GM23338 (cell line): Measurements from ENCODE around the gene SPEM1. TPM values are rescaled to one million over a fixed set of nuclear protein-coding genes. Genes with fewer than 3 reads are reported as not detected.

ENCODE experiments used
- ATAC-seq: fragments of 200-7000 bp; cut with Tn5 transposase; 3 replicates; pipeline ENCODE4 v1.9.1; 2020
- DNase-seq: peaks from one replicate; pipeline ENCODE4 v3.0.0-alpha.2; 2015; ENCODE audit warnings: low spot score
- H2AFZ ChIP-seq: fragments of 200-600 bp; sonication (generic); 2 replicates; pipeline ENCODE4 v1.8.0; 2016; ENCODE audit warnings: antibody characterized with exemption, mild to moderate bottlenecking, moderate library complexity
- H3F3A ChIP-seq: fragments of 200-600 bp; sonication (generic); replicated peaks from 2 replicates; pipeline ENCODE4 v1.8.0; 2017; ENCODE audit warnings: antibody characterized with exemption, mixed run types, low read depth
- H3K27ac ChIP-seq: fragments of 200-600 bp; sonication (generic); 2 replicates; pipeline ENCODE4 v1.6.1; 2016; ENCODE audit warnings: low read depth
- H3K27me3 ChIP-seq: fragments of 200-600 bp; sonication (generic); 2 replicates; pipeline ENCODE4 v1.8.0; 2016; ENCODE audit warnings: mild to moderate bottlenecking, mixed run types, moderate library complexity; ENCODE audit not compliant: insufficient read depth
- H3K36me3 ChIP-seq: fragments of 200-600 bp; sonication (generic); 2 replicates; pipeline ENCODE4 v1.8.0; 2016; ENCODE audit warnings: mild to moderate bottlenecking; ENCODE audit not compliant: insufficient read depth
- H3K4me1 ChIP-seq: fragments of 200-600 bp; sonication (generic); 2 replicates; pipeline ENCODE4 v1.8.0; 2016; ENCODE audit warnings: mild to moderate bottlenecking, moderate library complexity; ENCODE audit not compliant: insufficient read depth
- H3K4me2 ChIP-seq: fragments of 200-600 bp; sonication (generic); 2 replicates; pipeline ENCODE4 v1.7.1; 2017; ENCODE audit warnings: mixed run types
- H3K4me3 ChIP-seq: fragments of 200-600 bp; sonication (generic); 2 replicates; pipeline ENCODE4 v1.6.1; 2016; ENCODE audit warnings: mixed run types
- H3K79me2 ChIP-seq: fragments of 200-600 bp; sonication (generic); replicated peaks from 2 replicates; pipeline ENCODE4 v1.8.0; 2017; ENCODE audit warnings: mild to moderate bottlenecking; ENCODE audit not compliant: insufficient read depth
- H3K9me2 ChIP-seq: fragments of 200-600 bp; sonication (generic); 2 replicates; pipeline ENCODE4 v1.8.0; 2017; ENCODE audit not compliant: insufficient read depth
- H4K20me1 ChIP-seq: fragments of 200-600 bp; sonication (generic); replicated peaks from 2 replicates; pipeline ENCODE4 v1.8.0; 2017; ENCODE audit warnings: mild to moderate bottlenecking; ENCODE audit not compliant: insufficient read depth
- H3K27ac Mint-ChIP-seq: 2 replicates; pipeline ENCODE4 v1.8.0; 2020; ENCODE audit warnings: inconsistent platforms, mild to moderate bottlenecking, moderate library complexity, mixed read lengths
- H3K27me3 Mint-ChIP-seq: 3 replicates; pipeline ENCODE4 v1.8.0; 2022; ENCODE audit warnings: low read depth, mild to moderate bottlenecking, moderate library complexity, mixed read lengths, inconsistent platforms; ENCODE audit not compliant: insufficient read depth, poor library complexity
- H3K36me3 Mint-ChIP-seq: 3 replicates; pipeline ENCODE4 v1.8.0; 2021; ENCODE audit warnings: low read depth, mild to moderate bottlenecking, inconsistent platforms, moderate library complexity, mixed read lengths
- H3K4me1 Mint-ChIP-seq: 3 replicates; pipeline ENCODE4 v1.8.0; 2020; ENCODE audit warnings: mild to moderate bottlenecking, inconsistent platforms, mixed read lengths
- H3K4me3 Mint-ChIP-seq: 3 replicates; pipeline ENCODE4 v1.8.0; 2021; ENCODE audit warnings: moderate library complexity, mild to moderate bottlenecking, inconsistent platforms, mixed read lengths
- H3K9me3 Mint-ChIP-seq: 3 replicates; pipeline ENCODE4 v1.8.0; 2020; ENCODE audit warnings: moderate library complexity, mild to moderate bottlenecking, inconsistent platforms, mixed read lengths
- CREB1 ChIP-seq: fragments of 250-450 bp; sonication (Bioruptor Pico); IDR thresholded peaks from 2 replicates; pipeline ENCODE4 v1.5.0; 2020; ENCODE audit warnings: low read depth, mild to moderate bottlenecking, moderate library complexity
- CTCF ChIP-seq, 2 experiments: fragments of 200-600 bp in 1 of 2; sonication (generic) in 1 of 2; conservative IDR thresholded peaks; 2 replicates each; pipeline versions ENCODE4 v1.5.1 to v1.6.1; 2016 to 2017; ENCODE audit warnings: antibody characterized with exemption in 2 of 2, low read depth in 2 of 2, mild to moderate bottlenecking in 2 of 2, moderate library complexity in 1 of 2
- EZH2 ChIP-seq: fragments of 200-600 bp; sonication (generic); IDR thresholded peaks from one replicate; pipeline ENCODE4 v1.8.0; 2017; ENCODE audit warnings: antibody characterized with exemption, mild to moderate bottlenecking, low read depth; ENCODE audit not compliant: unreplicated experiment
- EZH2phosphoT487 ChIP-seq: fragments of 200-600 bp; sonication (generic); IDR thresholded peaks from one replicate; pipeline ENCODE4 v1.8.1; 2018; ENCODE audit warnings: antibody characterized with exemption; ENCODE audit not compliant: unreplicated experiment
- JUNB ChIP-seq: IDR thresholded peaks from one replicate; pipeline ENCODE4 v1.6.1; 2016; ENCODE audit warnings: antibody characterized with exemption; ENCODE audit not compliant: unreplicated experiment
- NANOG ChIP-seq: IDR thresholded peaks from 2 replicates; pipeline ENCODE4 v1.6.1; 2016; ENCODE audit warnings: antibody characterized with exemption, borderline replicate concordance
- POLR2AphosphoS5 ChIP-seq: IDR thresholded peaks from 2 replicates; pipeline ENCODE4 v1.6.1; 2016; ENCODE audit warnings: antibody characterized with exemption, low read depth
- STAT1 ChIP-seq: IDR thresholded peaks from one replicate; pipeline ENCODE4 v1.6.1; 2016; ENCODE audit warnings: antibody characterized with exemption; ENCODE audit not compliant: unreplicated experiment
- ZNF114 ChIP-seq: fragments of 250-450 bp; sonication (Bioruptor Pico); IDR thresholded peaks from 2 replicates; pipeline ENCODE4 v1.5.0; 2020; ENCODE audit warnings: mild to moderate bottlenecking, moderate library complexity
- ZNF331 ChIP-seq: fragments of 250-450 bp; sonication (Bioruptor Pico); IDR thresholded peaks from 2 replicates; pipeline ENCODE4 v1.5.0; 2020; ENCODE audit warnings: low read depth, mild to moderate bottlenecking, moderate library complexity
- polyA plus RNA-seq: library from polyadenylated mRNA; unstranded; fragments of >200 nt; fragmentation: Nextera tagmentation; extraction: Ambion mirVana; gene quantifications from 2 replicates; pipeline ENCODE4 v1.2.1, GENCODE V29; 2016
- total RNA-seq: library from RNA; depleted of rRNA; stranded (reverse); fragments of >200 nt; shearing (Covaris generic); gene quantifications from 2 replicates; pipeline ENCODE4 v1.2.3, GENCODE V29; 2014
- TF ChIP-seq, protein P1 (sequence below): fragments of 250-450 bp; sonication (Bioruptor Pico); IDR thresholded peaks from 2 replicates; pipeline ENCODE4 v1.5.0; 2020; ENCODE audit warnings: mild to moderate bottlenecking, moderate library complexity
- TF ChIP-seq, protein P2 (sequence below): IDR thresholded peaks from one replicate; pipeline ENCODE4 v1.6.1; 2018; ENCODE audit warnings: antibody characterized with exemption; ENCODE audit not compliant: unreplicated experiment
- TF ChIP-seq, protein P3 (sequence below): IDR thresholded peaks from 2 replicates; pipeline ENCODE4 v1.6.1; 2016; ENCODE audit warnings: antibody characterized with exemption

The SPEM1 gene
- total and polyA plus RNA-seq, 2 experiments from 2014 or later: not detected

DNA sequence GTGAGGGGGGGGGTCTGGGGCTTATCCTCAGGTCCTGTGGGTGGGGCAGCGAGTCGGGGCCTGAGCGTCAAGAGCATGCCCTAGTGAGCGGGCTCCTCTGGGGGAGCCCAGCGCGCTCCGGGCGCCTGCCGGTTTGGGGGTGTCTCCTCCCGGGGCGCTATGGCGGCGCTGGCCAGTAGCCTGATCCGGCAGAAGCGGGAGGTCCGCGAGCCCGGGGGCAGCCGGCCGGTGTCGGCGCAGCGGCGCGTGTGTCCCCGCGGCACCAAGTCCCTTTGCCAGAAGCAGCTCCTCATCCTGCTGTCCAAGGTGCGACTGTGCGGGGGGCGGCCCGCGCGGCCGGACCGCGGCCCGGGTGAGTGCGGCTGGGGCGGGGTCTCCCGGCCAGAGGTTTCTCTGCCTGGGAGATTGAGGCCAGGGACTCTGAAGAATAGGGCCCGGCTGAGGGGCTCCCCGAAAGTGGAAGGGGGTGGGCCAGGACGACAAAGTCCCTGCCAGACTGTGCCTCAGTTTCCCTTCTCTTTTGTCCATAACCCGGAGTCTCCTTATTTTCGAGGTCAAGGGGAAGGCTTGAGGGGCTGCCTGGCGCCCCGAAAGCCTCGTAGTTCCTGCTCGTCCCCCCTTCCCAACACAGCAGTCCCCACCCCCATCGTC, 19.5 kb downstream of the SPEM1 start, which contains the start of gene FGF11:
Gene FGF11, plus strand, starts transcription at position 51 of the 651 bp plus-strand sequence. Its CDS starts 109 bp downstream, at position 160.
- no peak for TF ChIP-seq NANOG
- no peak for TF ChIP-seq ZNF114
- TF ChIP-seq EZH2: no peak
- no peak for TF ChIP-seq JUNB
- TF ChIP-seq, protein P1, sequence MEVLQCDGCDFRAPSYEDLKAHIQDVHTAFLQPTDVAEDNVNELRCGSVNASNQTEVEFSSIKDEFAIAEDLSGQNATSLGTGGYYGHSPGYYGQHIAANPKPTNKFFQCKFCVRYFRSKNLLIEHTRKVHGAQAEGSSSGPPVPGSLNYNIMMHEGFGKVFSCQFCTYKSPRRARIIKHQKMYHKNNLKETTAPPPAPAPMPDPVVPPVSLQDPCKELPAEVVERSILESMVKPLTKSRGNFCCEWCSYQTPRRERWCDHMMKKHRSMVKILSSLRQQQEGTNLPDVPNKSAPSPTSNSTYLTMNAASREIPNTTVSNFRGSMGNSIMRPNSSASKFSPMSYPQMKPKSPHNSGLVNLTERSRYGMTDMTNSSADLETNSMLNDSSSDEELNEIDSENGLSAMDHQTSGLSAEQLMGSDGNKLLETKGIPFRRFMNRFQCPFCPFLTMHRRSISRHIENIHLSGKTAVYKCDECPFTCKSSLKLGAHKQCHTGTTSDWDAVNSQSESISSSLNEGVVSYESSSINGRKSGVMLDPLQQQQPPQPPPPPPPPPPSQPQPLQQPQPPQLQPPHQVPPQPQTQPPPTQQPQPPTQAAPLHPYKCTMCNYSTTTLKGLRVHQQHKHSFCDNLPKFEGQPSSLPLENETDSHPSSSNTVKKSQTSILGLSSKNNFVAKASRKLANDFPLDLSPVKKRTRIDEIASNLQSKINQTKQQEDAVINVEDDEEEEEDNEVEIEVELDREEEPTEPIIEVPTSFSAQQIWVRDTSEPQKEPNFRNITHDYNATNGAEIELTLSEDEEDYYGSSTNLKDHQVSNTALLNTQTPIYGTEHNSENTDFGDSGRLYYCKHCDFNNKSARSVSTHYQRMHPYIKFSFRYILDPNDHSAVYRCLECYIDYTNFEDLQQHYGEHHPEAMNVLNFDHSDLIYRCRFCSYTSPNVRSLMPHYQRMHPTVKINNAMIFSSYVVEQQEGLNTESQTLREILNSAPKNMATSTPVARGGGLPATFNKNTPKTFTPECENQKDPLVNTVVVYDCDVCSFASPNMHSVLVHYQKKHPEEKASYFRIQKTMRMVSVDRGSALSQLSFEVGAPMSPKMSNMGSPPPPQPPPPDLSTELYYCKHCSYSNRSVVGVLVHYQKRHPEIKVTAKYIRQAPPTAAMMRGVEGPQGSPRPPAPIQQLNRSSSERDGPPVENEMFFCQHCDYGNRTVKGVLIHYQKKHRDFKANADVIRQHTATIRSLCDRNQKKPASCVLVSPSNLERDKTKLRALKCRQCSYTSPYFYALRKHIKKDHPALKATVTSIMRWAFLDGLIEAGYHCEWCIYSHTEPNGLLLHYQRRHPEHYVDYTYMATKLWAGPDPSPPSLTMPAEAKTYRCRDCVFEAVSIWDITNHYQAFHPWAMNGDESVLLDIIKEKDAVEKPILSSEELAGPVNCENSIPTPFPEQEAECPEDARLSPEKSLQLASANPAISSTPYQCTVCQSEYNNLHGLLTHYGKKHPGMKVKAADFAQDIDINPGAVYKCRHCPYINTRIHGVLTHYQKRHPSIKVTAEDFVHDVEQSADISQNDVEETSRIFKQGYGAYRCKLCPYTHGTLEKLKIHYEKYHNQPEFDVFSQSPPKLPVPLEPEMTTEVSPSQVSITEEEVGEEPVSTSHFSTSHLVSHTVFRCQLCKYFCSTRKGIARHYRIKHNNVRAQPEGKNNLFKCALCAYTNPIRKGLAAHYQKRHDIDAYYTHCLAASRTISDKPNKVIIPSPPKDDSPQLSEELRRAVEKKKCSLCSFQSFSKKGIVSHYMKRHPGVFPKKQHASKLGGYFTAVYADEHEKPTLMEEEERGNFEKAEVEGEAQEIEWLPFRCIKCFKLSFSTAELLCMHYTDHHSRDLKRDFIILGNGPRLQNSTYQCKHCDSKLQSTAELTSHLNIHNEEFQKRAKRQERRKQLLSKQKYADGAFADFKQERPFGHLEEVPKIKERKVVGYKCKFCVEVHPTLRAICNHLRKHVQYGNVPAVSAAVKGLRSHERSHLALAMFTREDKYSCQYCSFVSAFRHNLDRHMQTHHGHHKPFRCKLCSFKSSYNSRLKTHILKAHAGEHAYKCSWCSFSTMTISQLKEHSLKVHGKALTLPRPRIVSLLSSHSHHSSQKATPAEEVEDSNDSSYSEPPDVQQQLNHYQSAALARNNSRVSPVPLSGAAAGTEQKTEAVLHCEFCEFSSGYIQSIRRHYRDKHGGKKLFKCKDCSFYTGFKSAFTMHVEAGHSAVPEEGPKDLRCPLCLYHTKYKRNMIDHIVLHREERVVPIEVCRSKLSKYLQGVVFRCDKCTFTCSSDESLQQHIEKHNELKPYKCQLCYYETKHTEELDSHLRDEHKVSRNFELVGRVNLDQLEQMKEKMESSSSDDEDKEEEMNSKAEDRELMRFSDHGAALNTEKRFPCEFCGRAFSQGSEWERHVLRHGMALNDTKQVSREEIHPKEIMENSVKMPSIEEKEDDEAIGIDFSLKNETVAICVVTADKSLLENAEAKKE (CRISPR knock-in tag): no peak
- TF ChIP-seq, protein P2, sequence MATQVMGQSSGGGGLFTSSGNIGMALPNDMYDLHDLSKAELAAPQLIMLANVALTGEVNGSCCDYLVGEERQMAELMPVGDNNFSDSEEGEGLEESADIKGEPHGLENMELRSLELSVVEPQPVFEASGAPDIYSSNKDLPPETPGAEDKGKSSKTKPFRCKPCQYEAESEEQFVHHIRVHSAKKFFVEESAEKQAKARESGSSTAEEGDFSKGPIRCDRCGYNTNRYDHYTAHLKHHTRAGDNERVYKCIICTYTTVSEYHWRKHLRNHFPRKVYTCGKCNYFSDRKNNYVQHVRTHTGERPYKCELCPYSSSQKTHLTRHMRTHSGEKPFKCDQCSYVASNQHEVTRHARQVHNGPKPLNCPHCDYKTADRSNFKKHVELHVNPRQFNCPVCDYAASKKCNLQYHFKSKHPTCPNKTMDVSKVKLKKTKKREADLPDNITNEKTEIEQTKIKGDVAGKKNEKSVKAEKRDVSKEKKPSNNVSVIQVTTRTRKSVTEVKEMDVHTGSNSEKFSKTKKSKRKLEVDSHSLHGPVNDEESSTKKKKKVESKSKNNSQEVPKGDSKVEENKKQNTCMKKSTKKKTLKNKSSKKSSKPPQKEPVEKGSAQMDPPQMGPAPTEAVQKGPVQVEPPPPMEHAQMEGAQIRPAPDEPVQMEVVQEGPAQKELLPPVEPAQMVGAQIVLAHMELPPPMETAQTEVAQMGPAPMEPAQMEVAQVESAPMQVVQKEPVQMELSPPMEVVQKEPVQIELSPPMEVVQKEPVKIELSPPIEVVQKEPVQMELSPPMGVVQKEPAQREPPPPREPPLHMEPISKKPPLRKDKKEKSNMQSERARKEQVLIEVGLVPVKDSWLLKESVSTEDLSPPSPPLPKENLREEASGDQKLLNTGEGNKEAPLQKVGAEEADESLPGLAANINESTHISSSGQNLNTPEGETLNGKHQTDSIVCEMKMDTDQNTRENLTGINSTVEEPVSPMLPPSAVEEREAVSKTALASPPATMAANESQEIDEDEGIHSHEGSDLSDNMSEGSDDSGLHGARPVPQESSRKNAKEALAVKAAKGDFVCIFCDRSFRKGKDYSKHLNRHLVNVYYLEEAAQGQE: no peak
- no peak for TF ChIP-seq ZNF331 (CRISPR knock-in tag)
- no peak for TF ChIP-seq EZH2phosphoT487
- TF ChIP-seq, protein P3, sequence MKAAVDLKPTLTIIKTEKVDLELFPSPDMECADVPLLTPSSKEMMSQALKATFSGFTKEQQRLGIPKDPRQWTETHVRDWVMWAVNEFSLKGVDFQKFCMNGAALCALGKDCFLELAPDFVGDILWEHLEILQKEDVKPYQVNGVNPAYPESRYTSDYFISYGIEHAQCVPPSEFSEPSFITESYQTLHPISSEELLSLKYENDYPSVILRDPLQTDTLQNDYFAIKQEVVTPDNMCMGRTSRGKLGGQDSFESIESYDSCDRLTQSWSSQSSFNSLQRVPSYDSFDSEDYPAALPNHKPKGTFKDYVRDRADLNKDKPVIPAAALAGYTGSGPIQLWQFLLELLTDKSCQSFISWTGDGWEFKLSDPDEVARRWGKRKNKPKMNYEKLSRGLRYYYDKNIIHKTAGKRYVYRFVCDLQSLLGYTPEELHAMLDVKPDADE: no peak
- TF ChIP-seq CREB1: no peak
- no peak for TF ChIP-seq POLR2AphosphoS5
- no peak for TF ChIP-seq CTCF (conservative IDR thresholded peaks at IDR 0.05; ENCODE audit: low read depth in 2 of 2)
- TF ChIP-seq STAT1: no peak
- Mint-ChIP-seq H3K27ac (peak within 1 kb of the TSS; percentile 98), H3K36me3 (no peaks in the 10 kb centered on the region; the same call in 2 of the 3 replicates), H3K4me1 (peaks cover 33% of the 10 kb centered on the region), H3K4me3 (peak within 1 kb of the TSS; percentile 96), H3K9me3 (no peaks in the 10 kb centered on the region), H3K27me3 (peaks cover 52% of the 10 kb centered on the region)
- no peaks in the 10 kb centered on the region for H3K9me2 ChIP-seq
- no peaks in the 10 kb centered on the region for H3K79me2 ChIP-seq
- DNase-seq (peak; percentile 35), ATAC-seq (no peak; the same call in 2 of the 3 replicates)
- H3K4me1 ChIP-seq: peaks cover 32% of the 10 kb centered on the region
- H3K27me3 ChIP-seq: peaks cover 46% of the 10 kb centered on the region
- H4K20me1 ChIP-seq: peaks cover 3% of the 10 kb centered on the region; the same call in 1 of the 2 replicates
- H2AFZ ChIP-seq: peak within 1 kb of the TSS; percentile 72
- H3K36me3 ChIP-seq: no peaks in the 10 kb centered on the region
- peak within 1 kb of the TSS; percentile 76 for H3K4me2 ChIP-seq
- H3F3A ChIP-seq: peaks cover 47% of the 10 kb centered on the region
- H3K4me3 ChIP-seq: peak within 1 kb of the TSS; percentile 98
- peak within 1 kb of the TSS; percentile 95 for H3K27ac ChIP-seq
